Measurements from ENCODE around the gene DPF3.

DNA sequence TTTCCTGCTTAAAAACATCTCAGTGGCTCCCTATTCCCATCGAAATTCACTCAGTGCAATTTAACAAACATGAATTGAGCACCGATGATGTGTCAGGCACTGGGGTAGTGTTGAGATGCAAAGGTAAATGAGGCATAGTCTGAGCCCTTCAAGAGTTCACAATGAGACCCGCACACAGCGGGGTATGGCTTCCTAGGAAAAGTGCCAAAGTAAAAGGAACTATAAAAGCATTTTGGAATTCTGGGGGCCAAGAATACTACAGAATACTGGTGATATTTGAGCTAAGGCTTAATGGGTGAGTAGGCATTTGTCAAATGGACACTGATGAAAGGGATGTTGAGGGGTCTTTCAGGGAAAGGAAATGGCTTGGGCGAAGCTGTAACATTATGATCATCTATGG is 315.4 kb downstream of the DPF3 start:
- TF ChIP-seq, protein P1, sequence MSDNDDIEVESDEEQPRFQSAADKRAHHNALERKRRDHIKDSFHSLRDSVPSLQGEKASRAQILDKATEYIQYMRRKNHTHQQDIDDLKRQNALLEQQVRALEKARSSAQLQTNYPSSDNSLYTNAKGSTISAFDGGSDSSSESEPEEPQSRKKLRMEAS (CRISPR knock-in tag; IDR thresholded peaks at IDR 0.05) = no peak
- no peak for TF ChIP-seq SP1 (CRISPR knock-in tag; conservative IDR thresholded peaks at IDR 0.05)
- TF ChIP-seq, protein P2, sequence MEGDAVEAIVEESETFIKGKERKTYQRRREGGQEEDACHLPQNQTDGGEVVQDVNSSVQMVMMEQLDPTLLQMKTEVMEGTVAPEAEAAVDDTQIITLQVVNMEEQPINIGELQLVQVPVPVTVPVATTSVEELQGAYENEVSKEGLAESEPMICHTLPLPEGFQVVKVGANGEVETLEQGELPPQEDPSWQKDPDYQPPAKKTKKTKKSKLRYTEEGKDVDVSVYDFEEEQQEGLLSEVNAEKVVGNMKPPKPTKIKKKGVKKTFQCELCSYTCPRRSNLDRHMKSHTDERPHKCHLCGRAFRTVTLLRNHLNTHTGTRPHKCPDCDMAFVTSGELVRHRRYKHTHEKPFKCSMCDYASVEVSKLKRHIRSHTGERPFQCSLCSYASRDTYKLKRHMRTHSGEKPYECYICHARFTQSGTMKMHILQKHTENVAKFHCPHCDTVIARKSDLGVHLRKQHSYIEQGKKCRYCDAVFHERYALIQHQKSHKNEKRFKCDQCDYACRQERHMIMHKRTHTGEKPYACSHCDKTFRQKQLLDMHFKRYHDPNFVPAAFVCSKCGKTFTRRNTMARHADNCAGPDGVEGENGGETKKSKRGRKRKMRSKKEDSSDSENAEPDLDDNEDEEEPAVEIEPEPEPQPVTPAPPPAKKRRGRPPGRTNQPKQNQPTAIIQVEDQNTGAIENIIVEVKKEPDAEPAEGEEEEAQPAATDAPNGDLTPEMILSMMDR (IDR thresholded peaks at IDR 0.05) = no peak
